ENCODE data around the gene FAM20C. TPM values are rescaled to one million over a fixed set of nuclear protein-coding genes. Genes with fewer than 3 reads are reported as not detected.
A peak's percentile ranks its signal among the peaks of the same experiment; 100 is the strongest.
"Not testable (repeated sequence)": the region's sequence is repeated elsewhere in the genome, so short reads cannot be mapped to it uniquely, and the experiment has no call there.

Gene FAM20C
- total RNA-seq, 1 donor from 2014 or later = 57.0 TPM

- ATAC-seq (no peak), DNase-seq (ENCODE audit: low spot score) (no peak)
- intact Hi-C loops (cut with DNase I) = no loop called here
Measured at GRCh38 chr7:199483-200249, 7.3 kb downstream of the FAM20C start.

- no peak for ATAC-seq
- intact Hi-C loops (cut with DNase I) = no loop called here
Measured at GRCh38 chr7:200290-200689, 7.9 kb downstream of the FAM20C start.

GRCh38 chr7:200704-201103 lies 8.3 kb downstream of the FAM20C start:
- DNase-seq (ENCODE audit: low spot score) (no peak), ATAC-seq (no peak)
- intact Hi-C loops (cut with DNase I) = no loop called here

More at GRCh38 chr7:200290-200689, 7.9 kb downstream of the FAM20C start:
- DNase-seq (ENCODE audit: low spot score) = no peak

DNA sequence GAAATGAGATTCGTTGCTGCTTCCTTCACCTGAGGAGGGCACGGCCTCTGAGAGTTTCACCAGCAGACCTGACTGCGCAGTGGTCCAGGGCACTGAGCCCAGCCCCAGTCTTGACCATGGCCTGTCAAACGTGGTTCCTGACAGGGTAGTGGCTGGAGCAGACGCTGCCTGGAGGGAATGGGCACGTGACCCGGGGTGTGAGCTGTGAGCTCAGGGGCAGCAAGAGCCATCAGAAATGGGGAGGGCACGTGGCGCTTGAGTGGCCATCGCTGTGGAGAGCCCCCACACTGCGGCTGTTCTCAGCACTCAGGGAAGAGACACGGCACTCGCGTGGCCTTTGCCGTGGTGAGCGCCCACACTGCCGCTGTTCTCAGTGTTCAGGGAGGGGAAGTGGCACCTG lies 12.0 kb downstream of the FAM20C start:
- intact Hi-C loops (cut with DNase I) = no loop called here
- DNase-seq (ENCODE audit: low spot score) = no peak
- ATAC-seq = no peak

- ATAC-seq (peak; percentile 20), DNase-seq (ENCODE audit: low spot score) (peak; percentile 78)
- intact Hi-C loops (cut with DNase I) = no loop called here
Measured at GRCh38 chr7:205115-206010, 13.0 kb downstream of the FAM20C start.

- ATAC-seq; intact Hi-C loops (cut with DNase I); DNase-seq (ENCODE audit: low spot score): not testable (repeated sequence)
Measured at GRCh38 chr7:206351-206750, 14.0 kb downstream of the FAM20C start.

DNA sequence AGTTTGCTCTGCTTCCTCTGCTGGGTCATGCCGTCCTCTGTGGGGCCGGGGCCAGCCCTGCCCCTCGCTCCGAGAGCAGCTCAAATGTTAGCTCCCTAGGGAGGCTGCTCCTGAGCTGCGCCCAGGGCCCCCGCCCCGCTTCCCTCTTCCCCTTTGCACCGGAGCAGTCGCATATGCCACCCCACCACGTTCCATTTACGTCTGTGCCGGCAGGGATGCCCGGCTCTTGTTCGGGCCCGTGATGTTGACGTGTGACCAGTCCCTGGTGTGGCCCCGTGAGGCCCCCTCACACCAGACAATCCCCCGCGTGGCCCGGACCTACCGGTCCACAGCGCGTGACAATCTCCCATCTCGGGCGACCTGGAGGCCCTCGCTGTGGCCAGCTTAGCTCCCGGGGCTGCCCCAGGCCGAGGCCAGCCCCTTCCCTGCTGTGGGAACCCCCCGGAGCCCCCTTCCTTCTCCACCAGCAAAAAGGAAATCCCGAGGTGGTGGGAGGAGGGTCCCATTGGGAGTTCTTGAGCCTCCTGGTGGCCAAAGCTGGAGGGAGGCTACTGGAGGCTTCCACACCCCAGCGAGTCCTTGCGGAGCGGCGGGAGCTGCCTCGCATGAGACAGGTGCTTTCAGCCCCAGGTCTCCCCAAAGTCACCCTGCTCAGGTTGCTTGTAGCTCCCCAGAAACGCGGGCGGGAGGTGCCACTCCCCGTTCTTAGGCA lies 15.2 kb downstream of the FAM20C start:
- ATAC-seq (no peak), DNase-seq (ENCODE audit: low spot score) (no peak)
- intact Hi-C loops (cut with DNase I) = no loop called here

DNA sequence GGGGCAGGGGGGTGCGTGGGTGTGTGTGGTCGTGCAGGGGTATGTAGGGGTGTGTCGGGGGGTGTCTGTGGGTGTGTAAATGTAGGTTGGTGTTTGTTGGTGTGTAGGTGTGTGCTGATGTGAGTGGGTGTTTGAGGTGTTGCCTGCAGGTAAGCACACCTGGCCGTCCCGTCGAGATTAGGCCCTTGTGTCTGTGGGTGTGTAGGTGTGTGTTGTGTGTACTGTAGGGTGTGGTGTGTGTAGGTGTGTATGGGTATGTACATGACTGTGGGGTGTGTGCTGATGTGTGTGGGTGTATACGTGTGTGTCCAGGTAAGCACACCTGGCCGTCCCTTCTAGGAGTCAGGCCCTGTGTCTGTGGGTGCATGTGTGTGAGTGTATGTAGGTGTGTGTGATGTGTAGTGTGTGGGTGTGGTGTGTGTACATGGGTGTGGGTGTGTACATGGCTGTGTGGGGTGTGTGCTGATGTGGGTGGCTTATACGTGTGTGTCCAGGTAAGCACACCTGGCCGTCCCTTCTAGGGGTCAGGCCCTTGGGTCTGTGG lies 15.8 kb downstream of the FAM20C start:
- DNase-seq (ENCODE audit: low spot score) (no peak), ATAC-seq (no peak)
- intact Hi-C loops (cut with DNase I) = no loop called here

- ATAC-seq = no peak
- no peak for DNase-seq (ENCODE audit: low spot score)
- intact Hi-C loops (cut with DNase I) = no loop called here
Measured at GRCh38 chr7:208816-209215, 16.4 kb downstream of the FAM20C start.

- no peak for ATAC-seq
- no peak for DNase-seq (ENCODE audit: low spot score)
- intact Hi-C loops (cut with DNase I) = no loop called here
Measured at GRCh38 chr7:209416-209815, 17.0 kb downstream of the FAM20C start.

DNA sequence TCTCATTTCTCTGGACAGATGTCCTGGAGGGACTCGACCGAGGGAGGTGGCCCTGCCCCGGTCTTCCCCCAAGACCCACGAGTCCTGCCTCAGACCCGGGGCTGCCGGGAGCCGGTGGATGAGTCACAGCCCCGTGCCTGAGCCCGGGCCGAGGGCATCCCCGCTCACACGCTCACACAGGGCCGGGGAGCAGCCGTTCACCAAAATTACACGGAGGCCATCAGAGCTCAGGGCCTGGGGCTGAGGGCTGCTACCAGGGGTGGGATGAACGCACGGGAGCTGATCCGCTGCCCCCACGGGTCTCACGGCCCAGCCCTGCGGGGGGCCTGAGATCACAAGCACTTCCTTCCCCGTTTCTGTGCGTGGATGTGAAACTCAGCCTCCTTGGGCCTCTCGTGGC lies 17.5 kb downstream of the FAM20C start:
- intact Hi-C loops (cut with DNase I) = no loop called here
- DNase-seq (ENCODE audit: low spot score) (no peak), ATAC-seq (peak; percentile 9)

- ATAC-seq = no peak
- intact Hi-C loops (cut with DNase I) = no loop called here
- no peak for DNase-seq (ENCODE audit: low spot score)
Measured at GRCh38 chr7:210401-210925, 18.1 kb downstream of the FAM20C start.

- intact Hi-C loops (cut with DNase I) = no loop called here
- DNase-seq (ENCODE audit: low spot score) (no peak), ATAC-seq (no peak)
Measured at GRCh38 chr7:211033-211714, 18.8 kb downstream of the FAM20C start.

GRCh38 chr7:211715-212058 lies 19.3 kb downstream of the FAM20C start:
- DNase-seq (ENCODE audit: low spot score) (no peak), ATAC-seq (no peak)

GRCh38 chr7:212754-213153 lies 20.4 kb downstream of the FAM20C start:
- intact Hi-C loops (cut with DNase I) = no loop called here
- DNase-seq (ENCODE audit: low spot score) (no peak), ATAC-seq (no peak)

More at GRCh38 chr7:211715-212058, 19.3 kb downstream of the FAM20C start:
- intact Hi-C loops (cut with DNase I) = no loop called here

- intact Hi-C loops (cut with DNase I) = no loop called here
- no peak for ATAC-seq
Measured at GRCh38 chr7:213324-213993, 21.1 kb downstream of the FAM20C start.

DNA sequence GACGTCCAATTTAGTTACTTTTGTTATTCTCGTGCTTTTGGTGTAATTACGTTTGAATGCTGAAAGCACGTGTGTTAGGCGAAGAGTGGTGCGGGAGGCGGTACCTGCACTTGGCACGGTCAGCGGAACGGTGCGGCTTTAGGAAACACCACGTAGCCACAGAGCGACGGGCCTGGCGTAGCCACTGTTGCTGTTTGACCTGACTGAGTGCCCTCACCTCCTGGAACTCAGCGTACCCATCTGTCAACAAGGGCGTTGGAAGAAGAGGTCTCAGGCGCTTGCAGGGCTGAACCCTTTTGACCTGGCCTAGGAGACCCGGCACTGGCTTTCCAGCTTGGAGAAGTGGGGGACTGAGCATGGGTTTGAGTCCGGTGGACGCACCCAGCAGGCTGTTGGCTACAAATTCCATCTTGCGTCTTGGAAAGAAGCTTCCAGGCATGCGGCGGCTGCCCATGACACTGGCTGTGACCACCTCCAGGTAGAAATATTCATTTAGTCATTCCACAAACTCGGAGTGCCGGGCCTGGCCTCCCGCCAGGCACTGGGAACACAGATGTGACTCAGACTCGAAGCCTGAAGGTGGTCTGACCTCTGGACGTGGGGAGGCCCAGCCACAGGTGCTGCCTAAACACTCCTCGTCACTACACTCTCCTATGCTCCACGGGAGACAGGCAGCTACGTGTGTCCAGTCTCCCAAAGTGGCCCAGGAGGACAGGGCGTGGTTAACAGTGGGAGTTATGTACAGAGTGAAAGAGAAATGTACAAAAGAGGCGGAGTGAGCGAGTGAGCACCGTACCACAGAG lies 22.2 kb downstream of the FAM20C start:
- intact Hi-C loops (cut with DNase I) = no loop called here
- ATAC-seq = no peak
- DNase-seq (ENCODE audit: low spot score) = no peak

More at GRCh38 chr7:213324-213993, 21.1 kb downstream of the FAM20C start:
- no peak for DNase-seq (ENCODE audit: low spot score)

All from sciatic nerve (tissue), 2 donors.